Measurements from ENCODE around the gene NOVA1.

NOVA1 gene

GRCh38 chr14:26443654-26444053 is 154.2 kb downstream of the NOVA1 start:
- DNase-seq: no peak

GRCh38 chr14:26429205-26429604 is 168.6 kb downstream of the NOVA1 start:
- DNase-seq: no peak

- peak; percentile 70 for DNase-seq
Measured at GRCh38 chr14:26427097-26427496, 170.7 kb downstream of the NOVA1 start.

GRCh38 chr14:26424537-26424936 is 173.3 kb downstream of the NOVA1 start:
- DNase-seq: no peak

- DNase-seq: peak; percentile 41
Measured at GRCh38 chr14:26415618-26416123, 182.2 kb downstream of the NOVA1 start.

GRCh38 chr14:26414926-26415325 is 182.9 kb downstream of the NOVA1 start:
- DNase-seq: no peak

- DNase-seq: no peak
Measured at GRCh38 chr14:26414103-26414502, 183.7 kb downstream of the NOVA1 start.

- no peak for DNase-seq
Measured at GRCh38 chr14:26412421-26412820, 185.4 kb downstream of the NOVA1 start.

GRCh38 chr14:26410189-26410685 is 187.6 kb downstream of the NOVA1 start:
- DNase-seq: no peak

- no peak for DNase-seq
Measured at GRCh38 chr14:26404927-26405326, 192.9 kb downstream of the NOVA1 start.

- no peak for DNase-seq
Measured at GRCh38 chr14:26403760-26404159, 194.1 kb downstream of the NOVA1 start.

- no peak for DNase-seq
Measured at GRCh38 chr14:26402126-26402525, 195.7 kb downstream of the NOVA1 start.

GRCh38 chr14:26401179-26401968 is 196.5 kb downstream of the NOVA1 start:
- peak; percentile 53 for DNase-seq

GRCh38 chr14:26400373-26400772 is 197.5 kb downstream of the NOVA1 start:
- DNase-seq: no peak

GRCh38 chr14:26398616-26399015 is 199.2 kb downstream of the NOVA1 start:
- DNase-seq: peak; percentile 16

Data from NCI-H446 treated with DMSO at 0.1 percent for 48 hours (cell line).